K562 (cell line): ENCODE data around the gene MARS1. TPM values are rescaled to one million over a fixed set of nuclear protein-coding genes. Genes with fewer than 3 reads are reported as not detected.

Experiments
- ARID1B ChIP-seq: fragments of 450-650 bp; IDR thresholded peaks from 2 replicates; pipeline ENCODE4 v1.6.1; 2016; ENCODE audit warnings: antibody characterized with exemption, mild to moderate bottlenecking, inconsistent platforms
- CCAR2 ChIP-seq: fragments of 200-400 bp; formaldehyde crosslinking; IDR thresholded peaks from 2 replicates; pipeline ENCODE4 v1.6.1; 2017; ENCODE audit warnings: mild to moderate bottlenecking, low read depth, low read length
- DMBX1 ChIP-seq: fragments of 250-450 bp; sonication (Bioruptor Pico); IDR thresholded peaks from 2 replicates; pipeline ENCODE4 v1.8.0; 2022; ENCODE audit warnings: inconsistent platforms, mild to moderate bottlenecking, moderate library complexity, borderline replicate concordance
- GTF3C2 ChIP-seq: IDR thresholded peaks from 3 replicates; pipeline ENCODE4 v1.6.1; 2011; ENCODE audit warnings: borderline replicate concordance, mild to moderate bottlenecking, moderate library complexity; ENCODE audit not compliant: insufficient read length; ENCODE audit errors: extremely low read depth
- IFI16 ChIP-seq: fragments of 250-450 bp; sonication (Bioruptor Pico); IDR thresholded peaks from 2 replicates; pipeline ENCODE4 v2.1.2; 2022; ENCODE audit warnings: mild to moderate bottlenecking, inconsistent platforms
- NR4A1 ChIP-seq, 2 experiments: fragments of 250-450 bp in 1 of 2; fragments of 450-650 bp in 1 of 2; sonication (Bioruptor Pico) in 1 of 2; IDR thresholded peaks; 2 replicates each; pipeline versions ENCODE4 v1.4.0 to v1.6.1; 2016 to 2020; ENCODE audit warnings: mild to moderate bottlenecking in 2 of 2, missing compliant biosample characterization in 1 of 2, missing genetic modification characterization in 1 of 2, moderate library complexity in 1 of 2
- POLR2A ChIP-seq: fragments of 450-650 bp; conservative IDR thresholded peaks from 2 replicates; pipeline ENCODE4 v1.6.1; 2016
- RCOR1 ChIP-seq, 2 experiments: IDR thresholded peaks; 2 replicates each; pipeline ENCODE4 v1.6.1; 2012; ENCODE audit warnings: low read depth in 2 of 2, low read length in 2 of 2, borderline replicate concordance in 1 of 2, improper control_type of control experiment in 1 of 2
- SP2 ChIP-seq: IDR thresholded peaks from 2 replicates; pipeline ENCODE4 v1.6.1; 2011; ENCODE audit warnings: mild to moderate bottlenecking, low read depth, low read length, moderate library complexity; ENCODE audit not compliant: poor library complexity, severe bottlenecking; ENCODE audit errors: extremely low read depth
- SRSF3 ChIP-seq: fragments of 200-400 bp; formaldehyde crosslinking; IDR thresholded peaks from 2 replicates; pipeline ENCODE4 v1.6.1; 2016; ENCODE audit warnings: mild to moderate bottlenecking, low read length, moderate library complexity; ENCODE audit not compliant: insufficient read depth
- TCF7 ChIP-seq: sonication (generic); IDR thresholded peaks from 2 replicates; pipeline ENCODE4 v1.6.1; 2016; ENCODE audit warnings: antibody characterized with exemption, borderline replicate concordance
- ZFPM2 ChIP-seq: fragments of 250-450 bp; sonication (Bioruptor Pico); IDR thresholded peaks from 2 replicates; pipeline ENCODE4 v1.5.1; 2022; ENCODE audit warnings: mild to moderate bottlenecking
- ZFX ChIP-seq: sonication (generic); formaldehyde crosslinking; IDR thresholded peaks from 2 replicates; pipeline ENCODE4 v1.8.0; 2022; ENCODE audit warnings: mild to moderate bottlenecking, missing genetic modification reagents, moderate library complexity
- ZNF384 ChIP-seq: IDR thresholded peaks from 2 replicates; pipeline ENCODE4 v1.6.1; 2012; ENCODE audit warnings: low read depth, low read length, improper control_type of control experiment
- ZNF395 ChIP-seq: fragments of 200-800 bp; sonication (Bioruptor generic); IDR thresholded peaks from 2 replicates; pipeline ENCODE4 v1.6.1; 2017; ENCODE audit warnings: missing genetic modification characterization, missing compliant biosample characterization
- polyA plus RNA-seq, 8 experiments: library from polyadenylated mRNA; depleted of rRNA in 4 of 8; stranded (reverse) in 5 of 8; unstranded in 3 of 8; fragments of >200 nt; fragmentation: Nextera tagmentation in 2 of 8; fragmentation: Illumina TruSeq in 1 of 8; extraction: Ambion mirVana in 2 of 8; extraction: Trizol in 1 of 8; gene quantifications; 2 replicates each; pipeline versions ENCODE4 v1.2.1 to v1.2.3, GENCODE V29; 2011 to 2014; ENCODE audit warnings: inconsistent platforms in 1 of 8, missing spikeins in 1 of 8
- total RNA-seq, 7 experiments: library from RNA; depleted of rRNA in 6 of 7; stranded (reverse); fragments of >200 nt in 6 of 7; fragmentation: Illumina TruSeq in 2 of 7; extraction: Trizol in 2 of 7; gene quantifications; 2 replicates each; pipeline versions ENCODE4 v1.2.1 to v1.2.3, GENCODE V29; 2011 to 2021; ENCODE audit warnings: low replicate concordance in 1 of 7
- TF ChIP-seq, protein P1 (sequence below): fragments of 250-450 bp; sonication (Bioruptor Pico); IDR thresholded peaks from 2 replicates; pipeline ENCODE4 v1.9.0; 2021; ENCODE audit warnings: mild to moderate bottlenecking, inconsistent platforms
- TF ChIP-seq, protein P2 (sequence below): fragments of 450-650 bp; IDR thresholded peaks from 2 replicates; pipeline ENCODE4 v1.7.1; 2018; ENCODE audit warnings: mild to moderate bottlenecking, low read depth; ENCODE audit not compliant: partially characterized antibody

MARS1 gene
- total and polyA plus RNA-seq, 9 of the 15 experiments (the other 6 are each of a cell fraction or from before 2014, with no cell fraction given), result 117 to 382 (median 220) TPM

DNA sequence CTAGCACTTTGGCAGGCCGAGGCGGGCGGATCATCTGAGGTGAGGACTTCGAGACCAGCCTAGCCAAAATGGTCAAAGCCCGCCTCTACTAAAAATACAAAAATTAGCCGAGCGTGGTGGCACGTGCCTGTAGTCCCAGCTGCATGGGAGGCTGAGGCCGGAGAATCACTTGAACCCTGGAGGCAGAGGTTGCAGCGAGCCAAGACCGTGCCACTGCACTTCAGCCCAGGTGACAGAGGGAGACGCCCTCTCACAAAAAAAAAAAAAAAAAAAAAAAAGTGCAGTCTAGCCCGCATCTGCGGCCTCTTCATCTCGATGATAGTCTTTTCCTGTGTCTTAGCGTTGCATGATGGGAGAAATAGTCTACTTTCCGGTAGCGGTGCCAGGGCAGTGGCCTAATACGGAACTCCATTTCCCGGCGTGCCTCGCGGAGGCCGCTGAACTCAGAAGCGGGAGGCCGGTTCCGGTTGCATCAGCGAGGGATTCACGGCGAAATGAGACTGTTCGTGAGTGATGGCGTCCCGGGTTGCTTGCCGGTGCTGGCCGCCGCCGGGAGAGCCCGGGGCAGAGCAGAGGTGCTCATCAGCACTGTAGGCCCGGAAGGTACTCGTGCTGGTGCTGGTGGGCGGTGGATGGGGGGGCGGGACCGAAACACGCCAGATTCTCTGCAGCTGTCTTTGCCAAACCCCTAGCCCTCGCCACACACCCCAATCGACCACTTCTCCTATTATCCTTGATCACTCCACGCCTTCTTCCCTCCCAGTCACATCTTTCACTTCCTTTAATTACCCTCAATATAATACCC, at the start of gene MARS1 (continued):
- TF ChIP-seq ZNF395 (CRISPR knock-in tag), result peak; percentile 99
- TF ChIP-seq ZNF384, result peak; percentile 100
- 0 out of 4 replicates have a peak, but pooled peaks of 1 of the 2 experiments have one; percentile 16 for TF ChIP-seq RCOR1 (IDR thresholded peaks at IDR 0.05; ENCODE audit: borderline replicate concordance in 1 of 2, low read depth in 2 of 2, low read length in 2 of 2)
- TF ChIP-seq CCAR2, result no peak
- no peak for TF ChIP-seq ZFPM2 (CRISPR knock-in tag)
- TF ChIP-seq ZFX (CRISPR knock-in tag), result peak; percentile 75
- no peak for TF ChIP-seq GTF3C2
- peak; percentile 40; the same call in 1 of the 2 replicates for TF ChIP-seq DMBX1 (CRISPR knock-in tag)
- TF ChIP-seq SRSF3, result 0 out of 2 replicates have a peak, but pooled peaks have one; percentile 45
- TF ChIP-seq ARID1B, result peak; percentile 35; the same call in 1 of the 2 replicates
- no peak for TF ChIP-seq IFI16 (CRISPR knock-in tag)
- peak; percentile 90 for TF ChIP-seq POLR2A
- TF ChIP-seq TCF7, result no peak
- TF ChIP-seq, protein P1, sequence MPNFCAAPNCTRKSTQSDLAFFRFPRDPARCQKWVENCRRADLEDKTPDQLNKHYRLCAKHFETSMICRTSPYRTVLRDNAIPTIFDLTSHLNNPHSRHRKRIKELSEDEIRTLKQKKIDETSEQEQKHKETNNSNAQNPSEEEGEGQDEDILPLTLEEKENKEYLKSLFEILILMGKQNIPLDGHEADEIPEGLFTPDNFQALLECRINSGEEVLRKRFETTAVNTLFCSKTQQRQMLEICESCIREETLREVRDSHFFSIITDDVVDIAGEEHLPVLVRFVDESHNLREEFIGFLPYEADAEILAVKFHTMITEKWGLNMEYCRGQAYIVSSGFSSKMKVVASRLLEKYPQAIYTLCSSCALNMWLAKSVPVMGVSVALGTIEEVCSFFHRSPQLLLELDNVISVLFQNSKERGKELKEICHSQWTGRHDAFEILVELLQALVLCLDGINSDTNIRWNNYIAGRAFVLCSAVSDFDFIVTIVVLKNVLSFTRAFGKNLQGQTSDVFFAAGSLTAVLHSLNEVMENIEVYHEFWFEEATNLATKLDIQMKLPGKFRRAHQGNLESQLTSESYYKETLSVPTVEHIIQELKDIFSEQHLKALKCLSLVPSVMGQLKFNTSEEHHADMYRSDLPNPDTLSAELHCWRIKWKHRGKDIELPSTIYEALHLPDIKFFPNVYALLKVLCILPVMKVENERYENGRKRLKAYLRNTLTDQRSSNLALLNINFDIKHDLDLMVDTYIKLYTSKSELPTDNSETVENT (CRISPR knock-in tag), result peak; percentile 60; the same call in 1 of the 2 replicates
- peak; percentile 75 for TF ChIP-seq SP2
- TF ChIP-seq, protein P2, sequence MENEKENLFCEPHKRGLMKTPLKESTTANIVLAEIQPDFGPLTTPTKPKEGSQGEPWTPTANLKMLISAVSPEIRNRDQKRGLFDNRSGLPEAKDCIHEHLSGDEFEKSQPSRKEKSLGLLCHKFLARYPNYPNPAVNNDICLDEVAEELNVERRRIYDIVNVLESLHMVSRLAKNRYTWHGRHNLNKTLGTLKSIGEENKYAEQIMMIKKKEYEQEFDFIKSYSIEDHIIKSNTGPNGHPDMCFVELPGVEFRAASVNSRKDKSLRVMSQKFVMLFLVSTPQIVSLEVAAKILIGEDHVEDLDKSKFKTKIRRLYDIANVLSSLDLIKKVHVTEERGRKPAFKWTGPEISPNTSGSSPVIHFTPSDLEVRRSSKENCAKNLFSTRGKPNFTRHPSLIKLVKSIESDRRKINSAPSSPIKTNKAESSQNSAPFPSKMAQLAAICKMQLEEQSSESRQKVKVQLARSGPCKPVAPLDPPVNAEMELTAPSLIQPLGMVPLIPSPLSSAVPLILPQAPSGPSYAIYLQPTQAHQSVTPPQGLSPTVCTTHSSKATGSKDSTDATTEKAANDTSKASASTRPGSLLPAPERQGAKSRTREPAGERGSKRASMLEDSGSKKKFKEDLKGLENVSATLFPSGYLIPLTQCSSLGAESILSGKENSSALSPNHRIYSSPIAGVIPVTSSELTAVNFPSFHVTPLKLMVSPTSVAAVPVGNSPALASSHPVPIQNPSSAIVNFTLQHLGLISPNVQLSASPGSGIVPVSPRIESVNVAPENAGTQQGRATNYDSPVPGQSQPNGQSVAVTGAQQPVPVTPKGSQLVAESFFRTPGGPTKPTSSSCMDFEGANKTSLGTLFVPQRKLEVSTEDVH, result peak; percentile 69
- TF ChIP-seq NR4A1 (CRISPR knock-in tag; IDR thresholded peaks at IDR 0.05), result no peak
- TF ChIP-seq NR4A1 (tag; IDR thresholded peaks at IDR 0.05), result no peak
